Measurements from ENCODE around the gene HBP1. TPM values are rescaled to one million over a fixed set of nuclear protein-coding genes. Genes with fewer than 3 reads are reported as not detected.

HBP1 gene
- total and polyA plus RNA-seq, 8 donors = 47.9 to 181 (median 125) TPM

DNA sequence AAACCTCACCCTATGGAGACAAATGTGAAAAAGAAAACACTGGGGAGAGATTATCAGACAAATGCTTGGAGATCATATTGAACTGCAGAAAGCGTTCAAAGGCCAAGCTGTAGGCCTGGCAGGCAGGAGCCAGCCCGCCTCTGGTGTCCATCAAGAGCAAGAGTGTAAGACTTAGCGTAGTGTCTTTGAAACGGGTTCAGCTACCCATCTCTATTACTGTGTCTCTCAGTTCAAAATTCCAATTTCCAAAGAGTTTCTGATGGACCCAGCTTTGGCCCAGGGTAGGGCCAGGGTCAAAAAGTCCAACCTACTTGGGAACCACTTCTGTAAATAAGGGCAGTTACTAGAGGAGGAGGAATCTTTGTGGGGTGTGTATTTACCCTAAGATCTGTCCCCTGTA, 45.4 kb upstream of the HBP1 start:
- Histone ChIP-seq H3K4me1 (peaks cover 0 to 5% of the 10 kb centered on the region in 2 donors), H3K36me3 (no peaks in the 10 kb centered on the region), H3K4me3 (no peak overlapping the region), H3K27me3 (no peaks in the 10 kb centered on the region), H3K27ac (peak overlapping the region in 1 of 2 donors; percentile 28), H3K9me3 (no peaks in the 10 kb centered on the region)
- no peak for ATAC-seq
- DNase-seq = no peak
- intact Hi-C loops (cut with DNase I) = no loop called here
- TF ChIP-seq, protein P1, sequence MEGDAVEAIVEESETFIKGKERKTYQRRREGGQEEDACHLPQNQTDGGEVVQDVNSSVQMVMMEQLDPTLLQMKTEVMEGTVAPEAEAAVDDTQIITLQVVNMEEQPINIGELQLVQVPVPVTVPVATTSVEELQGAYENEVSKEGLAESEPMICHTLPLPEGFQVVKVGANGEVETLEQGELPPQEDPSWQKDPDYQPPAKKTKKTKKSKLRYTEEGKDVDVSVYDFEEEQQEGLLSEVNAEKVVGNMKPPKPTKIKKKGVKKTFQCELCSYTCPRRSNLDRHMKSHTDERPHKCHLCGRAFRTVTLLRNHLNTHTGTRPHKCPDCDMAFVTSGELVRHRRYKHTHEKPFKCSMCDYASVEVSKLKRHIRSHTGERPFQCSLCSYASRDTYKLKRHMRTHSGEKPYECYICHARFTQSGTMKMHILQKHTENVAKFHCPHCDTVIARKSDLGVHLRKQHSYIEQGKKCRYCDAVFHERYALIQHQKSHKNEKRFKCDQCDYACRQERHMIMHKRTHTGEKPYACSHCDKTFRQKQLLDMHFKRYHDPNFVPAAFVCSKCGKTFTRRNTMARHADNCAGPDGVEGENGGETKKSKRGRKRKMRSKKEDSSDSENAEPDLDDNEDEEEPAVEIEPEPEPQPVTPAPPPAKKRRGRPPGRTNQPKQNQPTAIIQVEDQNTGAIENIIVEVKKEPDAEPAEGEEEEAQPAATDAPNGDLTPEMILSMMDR (IDR thresholded peaks at IDR 0.05) = no peak

DNA sequence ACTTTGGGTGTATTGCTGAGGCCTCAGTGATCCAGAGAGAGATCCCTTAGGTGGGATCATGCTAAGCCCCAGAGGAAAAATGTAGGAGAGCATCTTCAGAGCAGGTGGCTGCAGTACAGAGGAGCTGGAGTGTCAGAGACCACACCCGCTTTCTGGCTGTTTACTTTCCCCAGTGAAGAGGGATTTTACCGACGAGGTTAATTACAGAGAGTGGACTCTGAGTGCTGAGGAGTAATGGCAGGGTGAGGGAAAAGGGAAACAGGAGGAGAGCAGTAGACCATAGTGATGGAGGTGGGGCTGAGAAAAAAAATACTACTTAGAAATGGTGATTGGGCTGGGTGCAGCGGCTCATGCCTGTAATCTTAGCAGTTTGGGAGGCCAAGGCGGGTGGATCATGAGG, 43.3 kb upstream of the HBP1 start:
- H3K4me1 ChIP-seq = peaks cover 0 to 5% of the 10 kb centered on the region in 2 donors
- no peak overlapping the region for H3K27ac ChIP-seq
- TF ChIP-seq, protein P1 (IDR thresholded peaks at IDR 0.05) = no peak
- no peaks in the 10 kb centered on the region for H3K9me3 ChIP-seq
- no peaks in the 10 kb centered on the region for H3K36me3 ChIP-seq
- no peak overlapping the region for H3K4me3 ChIP-seq
- intact Hi-C loops (cut with DNase I) = no loop called here
- ATAC-seq (peak; percentile 72), DNase-seq (no peak)
- H3K27me3 ChIP-seq = no peaks in the 10 kb centered on the region

DNA sequence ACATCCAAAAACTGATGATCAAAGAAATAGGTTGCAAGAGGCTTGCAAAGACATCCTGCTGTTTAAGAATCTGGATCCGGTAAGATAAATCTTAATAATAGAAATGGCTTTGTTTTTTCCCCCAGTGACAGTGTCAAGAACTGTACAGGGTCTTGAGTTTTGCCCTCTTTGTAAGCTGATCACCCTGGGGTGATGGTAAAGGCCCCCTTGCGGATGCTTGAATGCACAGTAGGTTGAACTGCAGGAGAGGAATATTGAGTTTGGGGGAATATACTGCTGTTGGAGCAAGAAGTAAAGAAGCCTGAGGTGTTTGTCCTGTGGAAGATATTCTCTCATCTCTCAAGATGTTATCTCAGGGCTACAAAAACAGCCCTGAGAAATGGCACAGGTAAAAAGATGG, 40.6 kb upstream of the HBP1 start:
- intact Hi-C loops (cut with DNase I) = no loop called here
- Histone ChIP-seq H3K27me3 (no peaks in the 10 kb centered on the region), H3K4me1 (peaks cover 0 to 5% of the 10 kb centered on the region in 2 donors), H3K4me3 (no peak overlapping the region), H3K9me3 (no peaks in the 10 kb centered on the region), H3K36me3 (no peaks in the 10 kb centered on the region), H3K27ac (no peak overlapping the region)
- TF ChIP-seq, protein P1 (IDR thresholded peaks at IDR 0.05) = no peak
- DNase-seq (no peak), ATAC-seq (no peak)

DNA sequence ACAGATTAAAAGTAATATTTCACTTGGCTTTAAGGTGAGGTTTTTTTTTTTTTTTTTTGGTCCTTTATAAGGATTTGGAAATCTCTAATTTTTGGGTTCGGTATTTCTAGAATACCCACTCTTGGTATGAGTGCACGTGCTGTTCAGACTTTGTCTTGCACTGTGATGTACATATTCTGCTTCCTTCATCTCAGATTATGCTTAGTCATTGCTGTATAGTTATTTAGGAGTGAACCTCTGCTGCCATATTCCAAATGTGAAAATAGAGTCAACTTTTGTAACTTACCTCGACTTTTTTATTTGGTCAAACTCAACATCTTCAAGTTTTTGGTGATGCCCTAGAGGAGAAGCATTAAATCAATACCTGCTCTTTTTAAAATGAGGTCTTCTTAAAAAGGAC, 40.1 kb upstream of the HBP1 start:
- ATAC-seq = no peak
- TF ChIP-seq, protein P1 (IDR thresholded peaks at IDR 0.05) = no peak
- no peaks in the 10 kb centered on the region for H3K9me3 ChIP-seq
- DNase-seq = no peak
- intact Hi-C loops (cut with DNase I) = no loop called here
- no peaks in the 10 kb centered on the region for H3K36me3 ChIP-seq
- H3K4me3 ChIP-seq = no peak overlapping the region
- H3K4me1 ChIP-seq = peaks cover 0 to 5% of the 10 kb centered on the region in 2 donors
- no peaks in the 10 kb centered on the region for H3K27me3 ChIP-seq
- H3K27ac ChIP-seq = no peak overlapping the region

DNA sequence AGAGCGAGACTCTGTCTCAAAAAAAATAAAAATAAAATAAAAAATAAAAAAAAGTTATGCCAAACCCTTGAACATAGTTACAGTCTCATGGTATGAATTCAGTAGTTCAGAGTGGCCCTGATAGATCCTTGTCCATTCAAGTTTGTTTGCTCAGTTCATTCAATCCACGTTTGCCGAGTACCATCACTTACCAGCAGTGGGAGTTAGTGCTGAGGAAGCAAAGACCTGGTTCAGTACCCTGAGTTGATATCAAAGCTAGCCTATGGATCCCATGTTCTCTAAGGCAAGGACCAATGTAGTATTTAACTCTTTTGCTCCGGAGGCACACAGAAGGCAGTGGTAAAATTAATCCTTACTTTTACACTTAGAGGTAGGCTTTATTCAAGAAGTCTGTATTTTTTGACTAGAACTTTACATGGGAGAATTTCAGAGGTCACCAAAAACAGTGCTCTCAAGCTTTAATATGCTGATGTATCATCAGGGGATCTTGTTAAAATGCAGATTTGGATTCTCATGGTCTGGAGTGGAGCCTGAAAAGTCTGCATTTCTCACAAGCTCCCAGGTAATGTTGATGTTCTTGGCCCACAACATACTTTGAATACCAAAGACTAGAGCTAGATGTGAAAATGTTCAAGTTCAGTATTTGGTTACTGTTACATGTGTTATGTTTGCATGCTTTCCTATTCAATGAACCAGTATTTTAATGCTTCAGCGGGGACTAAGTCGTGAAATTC, 38.1 kb upstream of the HBP1 start:
- peak; percentile 92 for ATAC-seq
- Histone ChIP-seq H3K27ac (no peak overlapping the region), H3K4me1 (peaks cover 0 to 1% of the 10 kb centered on the region in 2 donors), H3K4me3 (no peak overlapping the region), H3K27me3 (no peaks in the 10 kb centered on the region), H3K9me3 (no peaks in the 10 kb centered on the region), H3K36me3 (no peaks in the 10 kb centered on the region)
- intact Hi-C loops (cut with DNase I) = no loop called here
- no peak for DNase-seq
- TF ChIP-seq, protein P1 (IDR thresholded peaks at IDR 0.05) = no peak

Data from left lung (tissue), 10 donors.